Choroid plexus epithelial cell (primary cell): ENCODE data around the gene PADI4.
A peak's percentile ranks its signal among the peaks of the same experiment; 100 is the strongest.

Source experiments
- DNase-seq: peaks from one replicate; pipeline ENCODE4 v3.0.0-alpha.2; 2010; ENCODE audit warnings: low read depth
- H3K4me3 ChIP-seq: 2 replicates; pipeline ENCODE4 v1.5.1; 2011; ENCODE audit warnings: low read depth, mild to moderate bottlenecking, control low read depth, low read length, moderate library complexity
- CTCF ChIP-seq: conservative IDR thresholded peaks from 2 replicates; pipeline ENCODE4 v1.5.1; 2011; ENCODE audit warnings: low read depth, mild to moderate bottlenecking, control low read depth, inconsistent platforms, low read length, moderate library complexity

The PADI4 gene

GRCh38 chr1:17281775-17282181, 26.2 kb upstream of the PADI4 start:
- no peak for DNase-seq
- no peak overlapping the region for H3K4me3 ChIP-seq

DNA sequence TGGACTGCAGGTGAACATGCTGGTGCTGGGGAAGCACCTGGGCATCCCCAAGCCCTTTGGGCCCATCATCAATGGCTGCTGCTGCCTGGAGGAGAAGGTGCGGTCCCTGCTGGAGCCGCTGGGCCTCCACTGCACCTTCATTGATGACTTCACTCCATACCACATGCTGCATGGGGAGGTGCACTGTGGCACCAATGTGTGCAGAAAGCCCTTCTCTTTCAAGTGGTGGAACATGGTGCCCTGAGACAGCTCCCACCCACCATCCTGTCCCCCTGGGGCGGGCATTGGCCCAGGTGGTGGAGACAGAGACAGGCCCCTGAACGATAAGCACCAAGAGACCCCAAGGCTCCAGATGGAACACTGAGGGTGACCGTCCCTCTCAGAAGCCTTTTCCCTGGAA, 25.2 kb upstream of the PADI4 start:
- TF ChIP-seq CTCF, result no peak
- DNase-seq, result no peak
- no peak overlapping the region for H3K4me3 ChIP-seq

More at GRCh38 chr1:17281775-17282181, 26.2 kb upstream of the PADI4 start:
- no peak for TF ChIP-seq CTCF

DNA sequence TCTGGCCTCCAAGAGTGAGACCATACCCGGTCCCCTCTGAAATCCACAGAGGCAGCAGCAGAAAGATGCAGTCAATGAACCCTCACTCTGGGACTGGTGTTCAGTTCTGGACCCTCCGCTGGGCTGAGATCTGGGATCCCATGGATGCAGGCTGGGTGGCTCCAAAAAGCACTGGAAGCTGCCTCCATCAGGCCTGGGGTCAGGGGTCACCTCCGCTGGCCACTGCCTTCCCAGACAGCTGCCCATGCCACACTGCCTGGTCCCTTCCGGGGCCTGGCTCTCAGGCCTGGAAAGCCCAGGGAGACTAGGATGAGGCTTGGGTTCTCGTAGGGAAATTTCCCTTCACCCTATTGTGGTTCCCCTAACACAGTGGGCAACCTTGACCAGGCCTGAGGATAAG, 21.4 kb upstream of the PADI4 start:
- DNase-seq, result no peak
- no peak for TF ChIP-seq CTCF
- H3K4me3 ChIP-seq, result no peak overlapping the region

DNA sequence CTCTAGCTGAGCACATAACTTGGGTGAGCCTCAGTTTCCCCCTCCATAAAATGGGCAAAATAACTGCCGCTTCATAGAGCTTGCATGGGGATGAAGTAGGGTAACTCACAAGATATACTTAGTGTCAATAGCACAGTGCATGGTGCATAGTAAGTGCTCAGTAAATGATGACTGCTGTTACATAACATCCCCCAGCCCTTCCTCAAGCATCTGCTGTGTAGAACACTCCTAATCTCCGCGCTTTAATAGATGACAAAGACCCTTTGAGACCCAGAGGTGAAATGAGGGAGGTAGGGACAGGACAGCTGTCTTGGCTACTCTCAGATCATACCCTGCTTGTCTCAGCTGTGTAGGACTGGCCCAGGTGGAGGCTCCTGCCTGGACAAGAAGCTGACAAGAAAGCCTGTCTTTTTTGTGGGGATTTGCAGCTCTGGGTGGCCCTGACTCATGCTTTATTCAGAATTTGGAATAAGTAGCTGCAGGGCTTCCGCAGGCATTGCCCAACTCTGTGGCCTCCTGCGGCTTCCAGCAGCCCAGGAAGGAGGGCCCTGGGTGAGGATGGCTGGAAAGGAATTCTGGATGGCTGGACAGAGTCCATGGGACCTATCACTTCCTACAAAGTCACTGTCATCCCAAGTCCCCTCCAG, 20.7 kb upstream of the PADI4 start:
- TF ChIP-seq CTCF, result no peak
- DNase-seq, result peak; percentile 75
- no peak overlapping the region for H3K4me3 ChIP-seq

- DNase-seq, result peak; percentile 58
- peak; percentile 4 for TF ChIP-seq CTCF
- no peak overlapping the region for H3K4me3 ChIP-seq
These were observed 18.3 kb upstream of the PADI4 start for GRCh38 chr1:17289721-17290120.

GRCh38 chr1:17290553-17290952, 17.4 kb upstream of the PADI4 start:
- TF ChIP-seq CTCF, result no peak
- no peak for DNase-seq
- no peak overlapping the region for H3K4me3 ChIP-seq
